GM12878 (cell line): ENCODE results near the gene PTCH2. TPM values are rescaled to one million over a fixed set of nuclear protein-coding genes. Genes with fewer than 3 reads are reported as not detected.

ENCODE experiments used
- CHD1 ChIP-seq: IDR thresholded peaks from 2 replicates; pipeline ENCODE4 v1.6.1; 2012; ENCODE audit warnings: low read depth, low read length, improper control_type of control experiment
- JUNB ChIP-seq: IDR thresholded peaks from 2 replicates; pipeline ENCODE4 v1.6.1; 2016; ENCODE audit warnings: antibody characterized with exemption, mild to moderate bottlenecking
- SPI1 ChIP-seq: IDR thresholded peaks from 2 replicates; pipeline ENCODE4 v1.6.1; 2011; ENCODE audit warnings: low read depth, mild to moderate bottlenecking, low read length, moderate library complexity, borderline replicate concordance; ENCODE audit not compliant: insufficient read depth
- SRF ChIP-seq, 2 experiments: IDR thresholded peaks; 2 replicates each; pipeline ENCODE4 v1.6.1; 2011; ENCODE audit warnings: low read depth in 2 of 2, low read length in 2 of 2, mild to moderate bottlenecking in 1 of 2, moderate library complexity in 1 of 2
- ZNF217 ChIP-seq: fragments of 450-650 bp; IDR thresholded peaks from 2 replicates; pipeline ENCODE4 v1.6.1; 2017; ENCODE audit warnings: antibody characterized with exemption, mild to moderate bottlenecking
- polyA plus RNA-seq, 11 experiments: library from polyadenylated mRNA; depleted of rRNA in 4 of 11; unstranded in 6 of 11; stranded (reverse) in 5 of 11; fragments of >200 nt; fragmentation: Nextera tagmentation in 4 of 11; fragmentation: Illumina TruSeq in 1 of 11; extraction: Ambion mirVana in 4 of 11; extraction: Trizol in 1 of 11; gene quantifications; 1 replicate in 1 of 11; 2 replicates in 10 of 11; pipeline versions ENCODE4 v1.2.1 to v1.2.3, GENCODE V29; 2011 to 2016; ENCODE audit warnings: inconsistent platforms in 2 of 11, missing spikeins in 2 of 11, low read depth in 1 of 11
- total RNA-seq, 4 experiments: library from RNA; depleted of rRNA in 3 of 4; stranded (reverse); fragments of >200 nt in 3 of 4; fragmentation: Illumina TruSeq in 1 of 4; extraction: Trizol in 1 of 4; gene quantifications; 2 replicates each; pipeline versions ENCODE4 v1.2.1 to v1.2.3, GENCODE V29; 2013 to 2021
- TF ChIP-seq, protein P1 (sequence below): fragments of 450-650 bp; IDR thresholded peaks from 2 replicates; pipeline ENCODE4 v1.6.1; 2016; ENCODE audit warnings: mild to moderate bottlenecking
- TF ChIP-seq, protein P2 (sequence below): fragments of 450-650 bp; IDR thresholded peaks from 2 replicates; pipeline ENCODE4 v1.6.1; 2017; ENCODE audit warnings: low read depth, mild to moderate bottlenecking, moderate library complexity
- TF ChIP-seq, protein P3 (sequence below): fragments of 450-650 bp; IDR thresholded peaks from 2 replicates; pipeline ENCODE4 v1.6.1; 2018; ENCODE audit warnings: borderline replicate concordance, mild to moderate bottlenecking; ENCODE audit not compliant: partially characterized antibody
- TF ChIP-seq, protein P4 (sequence below): IDR thresholded peaks from 2 replicates; pipeline ENCODE4 v1.6.1; 2011; ENCODE audit warnings: mild to moderate bottlenecking, low read depth, low read length, moderate library complexity; ENCODE audit not compliant: insufficient replicate concordance
- TF ChIP-seq, protein P5 (sequence below): fragments of 450-650 bp; IDR thresholded peaks from 2 replicates; pipeline ENCODE4 v1.6.1; 2017; ENCODE audit warnings: mild to moderate bottlenecking, low read depth, inconsistent platforms; ENCODE audit not compliant: poor library complexity, severe bottlenecking
- TF ChIP-seq, protein P6 (sequence below): fragments of 450-650 bp; IDR thresholded peaks from 2 replicates; pipeline ENCODE4 v1.6.1; 2016; ENCODE audit warnings: mild to moderate bottlenecking, moderate library complexity, borderline replicate concordance
- TF ChIP-seq, protein P7 (sequence below): IDR thresholded peaks from 2 replicates; pipeline ENCODE4 v1.6.1; 2011; ENCODE audit warnings: low read depth, mild to moderate bottlenecking, low read length, moderate library complexity, borderline replicate concordance; ENCODE audit errors: extremely low read depth

The PTCH2 gene
- total and polyA plus RNA-seq, 10 of the 15 experiments (the other 5 are each of a cell fraction or from before 2014, with no cell fraction given), result 0.03 to 8.4 (median 0.10) TPM

DNA sequence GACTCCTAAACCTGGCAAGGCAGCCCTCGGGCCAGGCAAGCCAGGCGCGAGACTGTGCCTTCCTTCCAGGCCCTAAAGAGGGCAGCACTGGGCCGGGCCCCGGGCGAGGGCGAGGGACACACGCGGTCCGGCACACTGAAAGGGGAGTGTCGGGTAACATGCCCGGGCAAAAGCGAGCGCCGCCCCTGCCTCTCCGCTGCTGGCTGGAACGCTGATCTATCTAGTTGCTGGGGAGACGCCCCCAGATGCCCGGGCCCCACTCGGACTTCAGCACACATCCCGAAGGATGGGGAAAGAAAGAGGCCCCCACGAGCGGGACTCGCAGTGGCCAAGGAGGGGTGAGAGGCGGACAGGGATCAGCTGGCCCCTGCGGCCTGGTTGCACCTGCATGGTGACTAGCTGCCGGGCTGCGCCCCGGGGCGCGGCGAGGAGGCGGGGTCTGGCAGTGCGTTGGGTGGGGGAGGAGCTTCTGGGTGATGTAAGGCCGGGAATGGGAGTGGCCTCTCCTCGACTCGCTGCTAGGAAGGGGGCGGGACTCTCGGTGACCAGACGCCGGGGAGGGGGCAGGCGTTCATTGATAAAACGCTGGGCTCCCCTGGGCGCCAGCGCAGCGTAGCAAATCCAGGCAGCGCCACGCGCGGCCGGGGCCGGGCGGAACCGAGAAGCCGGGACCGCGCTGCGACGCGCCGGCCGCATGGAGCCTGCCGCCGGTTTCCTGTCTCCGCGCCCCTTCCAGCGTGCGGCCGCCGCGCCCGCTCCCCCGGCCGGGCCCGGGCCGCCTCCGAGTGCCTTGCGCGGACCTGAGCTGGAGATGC, 43.1 kb downstream of the PTCH2 start, which contains the start of gene PLK3 (continued):
- peak in 1 of 2 experiments; percentile 24; a peak in 1 of 4 replicates for TF ChIP-seq SRF (IDR thresholded peaks at IDR 0.05; ENCODE audit: low read depth in 2 of 2, low read length in 2 of 2)
- no peak for TF ChIP-seq SPI1
- TF ChIP-seq, protein P1, sequence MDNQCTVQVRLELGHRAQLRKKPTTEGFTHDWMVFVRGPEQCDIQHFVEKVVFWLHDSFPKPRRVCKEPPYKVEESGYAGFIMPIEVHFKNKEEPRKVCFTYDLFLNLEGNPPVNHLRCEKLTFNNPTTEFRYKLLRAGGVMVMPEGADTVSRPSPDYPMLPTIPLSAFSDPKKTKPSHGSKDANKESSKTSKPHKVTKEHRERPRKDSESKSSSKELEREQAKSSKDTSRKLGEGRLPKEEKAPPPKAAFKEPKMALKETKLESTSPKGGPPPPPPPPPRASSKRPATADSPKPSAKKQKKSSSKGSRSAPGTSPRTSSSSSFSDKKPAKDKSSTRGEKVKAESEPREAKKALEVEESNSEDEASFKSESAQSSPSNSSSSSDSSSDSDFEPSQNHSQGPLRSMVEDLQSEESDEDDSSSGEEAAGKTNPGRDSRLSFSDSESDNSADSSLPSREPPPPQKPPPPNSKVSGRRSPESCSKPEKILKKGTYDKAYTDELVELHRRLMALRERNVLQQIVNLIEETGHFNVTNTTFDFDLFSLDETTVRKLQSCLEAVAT, result no peak
- TF ChIP-seq CHD1, result no peak
- TF ChIP-seq, protein P2, sequence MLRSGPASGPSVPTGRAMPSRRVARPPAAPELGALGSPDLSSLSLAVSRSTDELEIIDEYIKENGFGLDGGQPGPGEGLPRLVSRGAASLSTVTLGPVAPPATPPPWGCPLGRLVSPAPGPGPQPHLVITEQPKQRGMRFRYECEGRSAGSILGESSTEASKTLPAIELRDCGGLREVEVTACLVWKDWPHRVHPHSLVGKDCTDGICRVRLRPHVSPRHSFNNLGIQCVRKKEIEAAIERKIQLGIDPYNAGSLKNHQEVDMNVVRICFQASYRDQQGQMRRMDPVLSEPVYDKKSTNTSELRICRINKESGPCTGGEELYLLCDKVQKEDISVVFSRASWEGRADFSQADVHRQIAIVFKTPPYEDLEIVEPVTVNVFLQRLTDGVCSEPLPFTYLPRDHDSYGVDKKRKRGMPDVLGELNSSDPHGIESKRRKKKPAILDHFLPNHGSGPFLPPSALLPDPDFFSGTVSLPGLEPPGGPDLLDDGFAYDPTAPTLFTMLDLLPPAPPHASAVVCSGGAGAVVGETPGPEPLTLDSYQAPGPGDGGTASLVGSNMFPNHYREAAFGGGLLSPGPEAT, result peak; percentile 67; the same call in 1 of the 2 replicates
- TF ChIP-seq, protein P3, sequence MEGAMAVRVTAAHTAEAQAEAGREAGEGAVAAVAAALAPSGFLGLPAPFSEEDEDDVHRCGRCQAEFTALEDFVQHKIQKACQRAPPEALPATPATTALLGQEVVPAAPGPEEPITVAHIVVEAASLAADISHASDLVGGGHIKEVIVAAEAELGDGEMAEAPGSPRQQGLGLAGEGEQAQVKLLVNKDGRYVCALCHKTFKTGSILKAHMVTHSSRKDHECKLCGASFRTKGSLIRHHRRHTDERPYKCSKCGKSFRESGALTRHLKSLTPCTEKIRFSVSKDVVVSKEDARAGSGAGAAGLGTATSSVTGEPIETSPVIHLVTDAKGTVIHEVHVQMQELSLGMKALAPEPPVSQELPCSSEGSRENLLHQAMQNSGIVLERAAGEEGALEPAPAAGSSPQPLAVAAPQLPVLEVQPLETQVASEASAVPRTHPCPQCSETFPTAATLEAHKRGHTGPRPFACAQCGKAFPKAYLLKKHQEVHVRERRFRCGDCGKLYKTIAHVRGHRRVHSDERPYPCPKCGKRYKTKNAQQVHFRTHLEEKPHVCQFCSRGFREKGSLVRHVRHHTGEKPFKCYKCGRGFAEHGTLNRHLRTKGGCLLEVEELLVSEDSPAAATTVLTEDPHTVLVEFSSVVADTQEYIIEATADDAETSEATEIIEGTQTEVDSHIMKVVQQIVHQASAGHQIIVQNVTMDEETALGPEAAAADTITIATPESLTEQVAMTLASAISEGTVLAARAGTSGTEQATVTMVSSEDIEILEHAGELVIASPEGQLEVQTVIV, result no peak
- TF ChIP-seq, protein P4, sequence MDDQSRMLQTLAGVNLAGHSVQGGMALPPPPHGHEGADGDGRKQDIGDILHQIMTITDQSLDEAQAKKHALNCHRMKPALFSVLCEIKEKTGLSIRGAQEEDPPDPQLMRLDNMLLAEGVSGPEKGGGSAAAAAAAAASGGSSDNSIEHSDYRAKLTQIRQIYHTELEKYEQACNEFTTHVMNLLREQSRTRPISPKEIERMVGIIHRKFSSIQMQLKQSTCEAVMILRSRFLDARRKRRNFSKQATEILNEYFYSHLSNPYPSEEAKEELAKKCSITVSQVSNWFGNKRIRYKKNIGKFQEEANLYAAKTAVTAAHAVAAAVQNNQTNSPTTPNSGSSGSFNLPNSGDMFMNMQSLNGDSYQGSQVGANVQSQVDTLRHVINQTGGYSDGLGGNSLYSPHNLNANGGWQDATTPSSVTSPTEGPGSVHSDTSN, result peak; percentile 11
- TF ChIP-seq, protein P5, sequence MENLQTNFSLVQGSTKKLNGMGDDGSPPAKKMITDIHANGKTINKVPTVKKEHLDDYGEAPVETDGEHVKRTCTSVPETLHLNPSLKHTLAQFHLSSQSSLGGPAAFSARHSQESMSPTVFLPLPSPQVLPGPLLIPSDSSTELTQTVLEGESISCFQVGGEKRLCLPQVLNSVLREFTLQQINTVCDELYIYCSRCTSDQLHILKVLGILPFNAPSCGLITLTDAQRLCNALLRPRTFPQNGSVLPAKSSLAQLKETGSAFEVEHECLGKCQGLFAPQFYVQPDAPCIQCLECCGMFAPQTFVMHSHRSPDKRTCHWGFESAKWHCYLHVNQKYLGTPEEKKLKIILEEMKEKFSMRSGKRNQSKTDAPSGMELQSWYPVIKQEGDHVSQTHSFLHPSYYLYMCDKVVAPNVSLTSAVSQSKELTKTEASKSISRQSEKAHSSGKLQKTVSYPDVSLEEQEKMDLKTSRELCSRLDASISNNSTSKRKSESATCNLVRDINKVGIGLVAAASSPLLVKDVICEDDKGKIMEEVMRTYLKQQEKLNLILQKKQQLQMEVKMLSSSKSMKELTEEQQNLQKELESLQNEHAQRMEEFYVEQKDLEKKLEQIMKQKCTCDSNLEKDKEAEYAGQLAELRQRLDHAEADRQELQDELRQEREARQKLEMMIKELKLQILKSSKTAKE, result peak; percentile 98
- TF ChIP-seq, protein P6, sequence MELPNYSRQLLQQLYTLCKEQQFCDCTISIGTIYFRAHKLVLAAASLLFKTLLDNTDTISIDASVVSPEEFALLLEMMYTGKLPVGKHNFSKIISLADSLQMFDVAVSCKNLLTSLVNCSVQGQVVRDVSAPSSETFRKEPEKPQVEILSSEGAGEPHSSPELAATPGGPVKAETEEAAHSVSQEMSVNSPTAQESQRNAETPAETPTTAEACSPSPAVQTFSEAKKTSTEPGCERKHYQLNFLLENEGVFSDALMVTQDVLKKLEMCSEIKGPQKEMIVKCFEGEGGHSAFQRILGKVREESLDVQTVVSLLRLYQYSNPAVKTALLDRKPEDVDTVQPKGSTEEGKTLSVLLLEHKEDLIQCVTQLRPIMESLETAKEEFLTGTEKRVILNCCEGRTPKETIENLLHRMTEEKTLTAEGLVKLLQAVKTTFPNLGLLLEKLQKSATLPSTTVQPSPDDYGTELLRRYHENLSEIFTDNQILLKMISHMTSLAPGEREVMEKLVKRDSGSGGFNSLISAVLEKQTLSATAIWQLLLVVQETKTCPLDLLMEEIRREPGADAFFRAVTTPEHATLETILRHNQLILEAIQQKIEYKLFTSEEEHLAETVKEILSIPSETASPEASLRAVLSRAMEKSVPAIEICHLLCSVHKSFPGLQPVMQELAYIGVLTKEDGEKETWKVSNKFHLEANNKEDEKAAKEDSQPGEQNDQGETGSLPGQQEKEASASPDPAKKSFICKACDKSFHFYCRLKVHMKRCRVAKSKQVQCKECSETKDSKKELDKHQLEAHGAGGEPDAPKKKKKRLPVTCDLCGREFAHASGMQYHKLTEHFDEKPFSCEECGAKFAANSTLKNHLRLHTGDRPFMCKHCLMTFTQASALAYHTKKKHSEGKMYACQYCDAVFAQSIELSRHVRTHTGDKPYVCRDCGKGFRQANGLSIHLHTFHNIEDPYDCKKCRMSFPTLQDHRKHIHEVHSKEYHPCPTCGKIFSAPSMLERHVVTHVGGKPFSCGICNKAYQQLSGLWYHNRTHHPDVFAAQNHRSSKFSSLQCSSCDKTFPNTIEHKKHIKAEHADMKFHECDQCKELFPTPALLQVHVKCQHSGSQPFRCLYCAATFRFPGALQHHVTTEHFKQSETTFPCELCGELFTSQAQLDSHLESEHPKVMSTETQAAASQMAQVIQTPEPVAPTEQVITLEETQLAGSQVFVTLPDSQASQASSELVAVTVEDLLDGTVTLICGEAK, result no peak; the same call in 1 of the 2 replicates
- TF ChIP-seq JUNB, result no peak
- 0 out of 2 replicates have a peak, but pooled peaks have one; percentile 43 for TF ChIP-seq ZNF217
- TF ChIP-seq, protein P7, sequence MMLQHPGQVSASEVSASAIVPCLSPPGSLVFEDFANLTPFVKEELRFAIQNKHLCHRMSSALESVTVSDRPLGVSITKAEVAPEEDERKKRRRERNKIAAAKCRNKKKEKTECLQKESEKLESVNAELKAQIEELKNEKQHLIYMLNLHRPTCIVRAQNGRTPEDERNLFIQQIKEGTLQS, result no peak
